Keratinocyte (primary cell): ENCODE measurements around the gene CLOCK. TPM values are rescaled to one million over a fixed set of nuclear protein-coding genes. Genes with fewer than 3 reads are reported as not detected.
A peak's percentile ranks its signal among the peaks of the same experiment; 100 is the strongest.

Experiments
- DNase-seq: peaks from one replicate; pipeline ENCODE4 v3.0.0-alpha.2; 2011; ENCODE audit warnings: low read depth, missing footprints, low spot score
- FAIRE-seq: peaks from 2 replicates; lab custom pipeline; 2011; peaks lifted over from hg19 to GRCh38; lab: Jason Lieb, UNC
- H2AFZ ChIP-seq: 2 replicates; pipeline ENCODE4 v1.6.0; 2012; ENCODE audit warnings: low read length, control low read depth, inconsistent platforms; ENCODE audit not compliant: control insufficient read depth
- H3K27ac ChIP-seq: 2 replicates; pipeline ENCODE4 v1.5.1; 2011; ENCODE audit warnings: low read length; ENCODE audit not compliant: control insufficient read depth, insufficient read depth
- H3K27me3 ChIP-seq: 3 replicates; pipeline ENCODE4 v1.6.0; 2011; ENCODE audit warnings: low read length; ENCODE audit not compliant: control insufficient read depth, insufficient read depth; ENCODE audit errors: extremely low read depth
- H3K36me3 ChIP-seq, 2 experiments: 2 replicates in 1 of 2; 3 replicates in 1 of 2; pipeline ENCODE4 v1.5.1; 2011; ENCODE audit warnings: low read length in 2 of 2, mild to moderate bottlenecking in 1 of 2; ENCODE audit not compliant: control insufficient read depth in 2 of 2, insufficient read depth in 2 of 2; ENCODE audit errors: extremely low read depth in 1 of 2
- H3K4me1 ChIP-seq: 3 replicates; pipeline ENCODE4 v1.5.1; 2011; ENCODE audit warnings: low read length; ENCODE audit not compliant: control insufficient read depth, insufficient read depth; ENCODE audit errors: extremely low read depth
- H3K4me2 ChIP-seq: 3 replicates; pipeline ENCODE4 v1.6.0; 2011; ENCODE audit warnings: low read depth, low read length; ENCODE audit not compliant: control insufficient read depth, insufficient read depth; ENCODE audit errors: extremely low read depth
- H3K4me3 ChIP-seq, 3 experiments: fragments of 200-600 bp in 1 of 3; sonication (generic) in 1 of 3; 2 replicates in 2 of 3; 3 replicates in 1 of 3; pipeline ENCODE4 v1.5.1; 2011 to 2016; ENCODE audit warnings: low read length in 3 of 3, mild to moderate bottlenecking in 3 of 3, control low read depth in 2 of 3, inconsistent platforms in 1 of 3, low read depth in 1 of 3, mixed read lengths in 1 of 3, mixed run types in 1 of 3, moderate library complexity in 1 of 3; ENCODE audit not compliant: control insufficient read depth in 2 of 3, insufficient read depth in 2 of 3; ENCODE audit errors: extremely low read depth in 1 of 3
- H3K79me2 ChIP-seq: 2 replicates; pipeline ENCODE4 v1.6.0; 2012; ENCODE audit warnings: low read length; ENCODE audit not compliant: control insufficient read depth, insufficient read depth
- H3K9ac ChIP-seq: 3 replicates; pipeline ENCODE4 v1.6.0; 2011; ENCODE audit warnings: low read length; ENCODE audit not compliant: control insufficient read depth, insufficient read depth; ENCODE audit errors: extremely low read depth
- H3K9me1 ChIP-seq: 3 replicates; pipeline ENCODE4 v1.6.0; 2011; ENCODE audit warnings: low read length; ENCODE audit not compliant: control insufficient read depth, insufficient read depth; ENCODE audit errors: extremely low read depth
- H3K9me3 ChIP-seq: 2 replicates; pipeline ENCODE4 v1.5.1; 2012; ENCODE audit warnings: low read depth, low read length; ENCODE audit not compliant: control insufficient read depth
- H4K20me1 ChIP-seq: 3 replicates; pipeline ENCODE4 v1.6.0; 2011; ENCODE audit warnings: low read length; ENCODE audit not compliant: control insufficient read depth, insufficient read depth; ENCODE audit errors: extremely low read depth
- EZH2 ChIP-seq: IDR thresholded peaks from one replicate; pipeline ENCODE4 v1.6.1; 2012; ENCODE audit warnings: inconsistent platforms, mild to moderate bottlenecking, low read length, moderate library complexity
- dilution Hi-C: fragments of 300-500 bp; cut with MboI; formaldehyde crosslinking; loops from one replicate; pipeline ENCODE4 v1.7.0; 2020; ENCODE audit warnings: low sequenced_read_pairs; ENCODE audit not compliant: extremely low pct_ligation_motif_present
- polyA plus RNA-seq, 5 experiments: library from polyadenylated mRNA; depleted of rRNA in 3 of 5; stranded (reverse) in 3 of 5; stranded (forward) in 1 of 5; unstranded in 1 of 5; fragments of >200 nt; gene quantifications; 1 replicate in 1 of 5; 2 replicates in 3 of 5; 3 replicates in 1 of 5; pipeline versions ENCODE4 v1.2.1 to v1.2.3, GENCODE V29; 2011 to 2012; ENCODE audit warnings: missing spikeins in 2 of 5, low read depth in 1 of 5, low replicate concordance in 1 of 5
- TF ChIP-seq, protein P1 (sequence below), 3 experiments: IDR thresholded peaks in 1 of 3; conservative IDR thresholded peaks in 1 of 3; optimal IDR thresholded peaks in 1 of 3; 2 replicates in 2 of 3; 3 replicates in 1 of 3; pipeline versions ENCODE3 to v1.5.1; 2011; ENCODE audit warnings: low read length in 3 of 3, mild to moderate bottlenecking in 3 of 3, moderate library complexity in 2 of 3, control low read depth in 1 of 3, inconsistent platforms in 1 of 3; ENCODE audit not compliant: insufficient read depth in 2 of 3; ENCODE audit errors: extremely low read depth in 1 of 3

CLOCK gene
- polyA plus RNA-seq, 1 donor (not counting 4 experiments of a cell fraction or from before 2014, with no cell fraction given): 27.1 TPM

DNA sequence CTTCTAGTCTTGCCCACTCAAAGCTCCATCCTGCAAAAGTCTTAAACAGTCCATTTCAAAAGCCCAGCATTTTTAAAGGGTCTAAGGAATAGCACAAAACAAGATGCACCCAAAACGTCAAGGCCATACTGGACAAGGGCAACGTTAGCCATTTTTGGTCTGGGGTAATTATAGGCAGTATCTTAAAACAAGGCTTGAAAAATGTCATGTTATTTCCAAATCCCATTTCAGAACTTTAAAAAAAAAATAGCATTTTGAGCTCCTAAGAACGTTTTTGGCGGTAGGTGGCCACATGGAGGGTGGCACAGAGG is 151.5 kb downstream of the CLOCK start:
- TF ChIP-seq, protein P1, sequence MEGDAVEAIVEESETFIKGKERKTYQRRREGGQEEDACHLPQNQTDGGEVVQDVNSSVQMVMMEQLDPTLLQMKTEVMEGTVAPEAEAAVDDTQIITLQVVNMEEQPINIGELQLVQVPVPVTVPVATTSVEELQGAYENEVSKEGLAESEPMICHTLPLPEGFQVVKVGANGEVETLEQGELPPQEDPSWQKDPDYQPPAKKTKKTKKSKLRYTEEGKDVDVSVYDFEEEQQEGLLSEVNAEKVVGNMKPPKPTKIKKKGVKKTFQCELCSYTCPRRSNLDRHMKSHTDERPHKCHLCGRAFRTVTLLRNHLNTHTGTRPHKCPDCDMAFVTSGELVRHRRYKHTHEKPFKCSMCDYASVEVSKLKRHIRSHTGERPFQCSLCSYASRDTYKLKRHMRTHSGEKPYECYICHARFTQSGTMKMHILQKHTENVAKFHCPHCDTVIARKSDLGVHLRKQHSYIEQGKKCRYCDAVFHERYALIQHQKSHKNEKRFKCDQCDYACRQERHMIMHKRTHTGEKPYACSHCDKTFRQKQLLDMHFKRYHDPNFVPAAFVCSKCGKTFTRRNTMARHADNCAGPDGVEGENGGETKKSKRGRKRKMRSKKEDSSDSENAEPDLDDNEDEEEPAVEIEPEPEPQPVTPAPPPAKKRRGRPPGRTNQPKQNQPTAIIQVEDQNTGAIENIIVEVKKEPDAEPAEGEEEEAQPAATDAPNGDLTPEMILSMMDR (optimal IDR thresholded peaks at IDR 0.05 in 1 of 3, IDR thresholded peaks at IDR 0.05 in 1 of 3, conservative IDR thresholded peaks at IDR 0.05 in 1 of 3; ENCODE audit: extremely low read depth in 1 of 3, insufficient read depth in 2 of 3, low read length in 3 of 3): peak in 1 of 3 experiments; percentile 14
- no peak for TF ChIP-seq EZH2

DNA sequence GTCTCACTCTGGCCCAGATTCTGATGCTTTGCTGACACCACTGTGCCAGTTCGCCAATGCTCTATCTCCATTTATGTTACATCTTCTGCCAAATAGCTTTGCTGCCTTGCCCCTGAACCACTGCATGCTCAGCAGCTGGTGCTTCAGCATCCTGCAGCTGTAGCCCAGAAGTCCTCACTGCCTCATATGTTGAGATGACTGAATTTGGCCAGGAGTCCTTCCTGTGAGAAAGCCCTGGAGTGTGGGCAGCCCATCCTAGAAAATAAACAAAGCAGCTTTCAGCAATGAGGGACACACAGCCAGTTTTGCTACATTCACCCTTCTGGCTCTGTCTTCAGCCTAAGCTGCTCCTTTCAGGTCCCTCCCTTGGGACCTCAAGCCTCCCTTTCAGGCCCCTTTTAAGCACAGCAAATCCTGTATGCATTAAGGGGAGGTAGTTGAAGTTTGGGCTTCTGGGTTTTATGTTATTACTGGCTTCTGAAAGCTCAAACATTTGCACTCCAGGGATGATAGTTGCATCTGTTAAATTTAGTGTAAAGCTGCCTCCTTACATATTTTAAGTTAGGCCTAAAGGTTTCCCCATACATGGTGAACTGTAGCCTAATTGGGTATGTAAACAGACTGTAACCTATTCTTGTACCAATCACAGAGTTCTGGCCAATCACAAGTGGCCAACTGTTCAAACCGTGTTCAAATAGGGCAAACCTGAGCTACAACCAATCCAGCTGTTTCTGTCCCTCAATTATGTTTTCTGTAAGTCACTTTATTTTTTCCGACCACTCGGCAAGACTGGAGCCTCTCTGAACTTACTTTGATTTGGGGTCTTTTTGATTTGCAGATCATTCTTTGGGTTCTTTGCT is 153.0 kb downstream of the CLOCK start:
- H3K4me3 ChIP-seq: no peak overlapping the region
- H3K9me3 ChIP-seq: no peaks in the 10 kb centered on the region
- H3K27me3 ChIP-seq: no peaks in the 10 kb centered on the region
- no peak overlapping the region for H3K4me2 ChIP-seq
- no peak for FAIRE-seq
- peaks cover 0 to 7% of the 10 kb centered on the region in 2 experiments for H3K36me3 ChIP-seq
- no peaks in the 10 kb centered on the region for H3K9me1 ChIP-seq
- peaks cover 12% of the 10 kb centered on the region for H3K4me1 ChIP-seq
- no peak for DNase-seq
- dilution Hi-C loops: no loop called here
- no peak overlapping the region for H3K9ac ChIP-seq
- peaks cover 12% of the 10 kb centered on the region for H4K20me1 ChIP-seq
- H2AFZ ChIP-seq: peak overlapping the region; percentile 5
- TF ChIP-seq, protein P1 (optimal IDR thresholded peaks at IDR 0.05 in 1 of 3, IDR thresholded peaks at IDR 0.05 in 1 of 3, conservative IDR thresholded peaks at IDR 0.05 in 1 of 3; ENCODE audit: extremely low read depth in 1 of 3, insufficient read depth in 2 of 3, low read length in 3 of 3): no peak
- no peak for TF ChIP-seq EZH2
- no peak overlapping the region for H3K27ac ChIP-seq
- peaks cover 30% of the 10 kb centered on the region for H3K79me2 ChIP-seq

More for the DNA sequence above, 151.5 kb downstream of the CLOCK start:
- Histone ChIP-seq H3K79me2 (peaks cover 43% of the 10 kb centered on the region), H4K20me1 (peaks cover 22% of the 10 kb centered on the region), H3K9me1 (no peaks in the 10 kb centered on the region), H3K36me3 (peaks cover 3 to 7% of the 10 kb centered on the region in 2 experiments), H3K4me3 (peak overlapping the region; percentile 83 to 97 (median 88)), H3K27me3 (no peaks in the 10 kb centered on the region), H3K4me1 (peaks cover 21% of the 10 kb centered on the region), H3K27ac (peak overlapping the region; percentile 90), H3K4me2 (peak overlapping the region; percentile 86), H3K9me3 (no peaks in the 10 kb centered on the region), H2AFZ (peak overlapping the region; percentile 96), H3K9ac (peak overlapping the region; percentile 88)
- FAIRE-seq (no peak), DNase-seq (no peak)
- dilution Hi-C loops: no loop called here
